PC-3 (cell line): Measurements from ENCODE around the gene LMAN2L. TPM values are rescaled to one million over a fixed set of nuclear protein-coding genes. Genes with fewer than 3 reads are reported as not detected.

Experiments used
- ATAC-seq: fragments of 200-7000 bp; cut with Tn5 transposase; 2 replicates; pipeline ENCODE4 v1.9.1; 2020; ENCODE audit warnings: mild to moderate bottlenecking, moderate library complexity
- BruUV-seq: library from RNA; stranded (reverse); fragments of 400-500 nt; replicated peaks from 2 replicates; lab custom pipeline; 2021; lab: Mats Ljungman, UMichigan
- CTCF ChIA-PET: fragments of 300-600 bp; sonication (Branson Sonifier 250); formaldehyde crosslinking; loops from one replicate; lab custom pipeline; 2022; ENCODE audit warnings: antibody characterized with exemption; lab: Charles Lee
- POLR2A ChIA-PET: fragments of 300-600 bp; sonication (Branson Sonifier 250); formaldehyde crosslinking; loops from one replicate; lab custom pipeline; 2022; ENCODE audit warnings: antibody characterized with exemption; ENCODE audit not compliant: unreplicated experiment; lab: Charles Lee
- DNase-seq: peaks from one replicate; pipeline ENCODE4 v3.0.0-alpha.2; 2015
- H2AFZ ChIP-seq: fragments of 300-600 bp; sonication (generic); 2 replicates; pipeline ENCODE4 v1.6.0; 2016; ENCODE audit warnings: antibody characterized with exemption, low read length
- H3F3A ChIP-seq: fragments of 300-600 bp; sonication (generic); one replicate; pipeline ENCODE4 v1.6.0; 2017; ENCODE audit warnings: antibody characterized with exemption, low read length, control low read depth, mild to moderate bottlenecking; ENCODE audit not compliant: unreplicated experiment
- H3K27ac ChIP-seq: fragments of 300-600 bp; sonication (generic); 2 replicates; pipeline ENCODE4 v1.5.1; 2016; ENCODE audit warnings: mild to moderate bottlenecking, low read length
- H3K27me3 ChIP-seq: fragments of 300-600 bp; sonication (generic); 2 replicates; pipeline ENCODE4 v1.6.1; 2016; ENCODE audit warnings: low read length, mixed read lengths
- H3K36me3 ChIP-seq: fragments of 300-600 bp; sonication (generic); 2 replicates; pipeline ENCODE4 v1.6.1; 2016; ENCODE audit warnings: low read depth, mixed run types, low read length, mixed read lengths
- H3K4me1 ChIP-seq: fragments of 300-600 bp; sonication (generic); 2 replicates; pipeline ENCODE4 v1.5.1; 2016; ENCODE audit warnings: low read length; ENCODE audit not compliant: insufficient read depth
- H3K4me2 ChIP-seq: fragments of 300-600 bp; sonication (generic); 2 replicates; pipeline ENCODE4 v1.6.0; 2016; ENCODE audit warnings: low read length
- H3K4me3 ChIP-seq: fragments of 300-600 bp; sonication (generic); 2 replicates; pipeline ENCODE4 v1.5.1; 2016; ENCODE audit warnings: mild to moderate bottlenecking, low read length, mixed read lengths
- H3K79me2 ChIP-seq: fragments of 300-600 bp; sonication (generic); 2 replicates; pipeline ENCODE4 v1.6.1; 2017; ENCODE audit warnings: low read length, mixed read lengths
- H3K9ac ChIP-seq: fragments of 300-600 bp; sonication (generic); 2 replicates; pipeline ENCODE4 v1.6.0; 2016; ENCODE audit warnings: mild to moderate bottlenecking, low read length
- H3K9me2 ChIP-seq: fragments of 300-600 bp; sonication (generic); replicated peaks from 2 replicates; pipeline ENCODE4 v1.6.1; 2016; ENCODE audit warnings: mixed run types, low read length, mixed read lengths
- H3K9me3 ChIP-seq: fragments of 300-600 bp; sonication (generic); 2 replicates; pipeline ENCODE4 v1.6.1; 2016; ENCODE audit warnings: low read length, mixed read lengths
- H4K20me1 ChIP-seq: fragments of 300-600 bp; sonication (generic); 2 replicates; pipeline ENCODE4 v1.6.1; 2016; ENCODE audit warnings: low read length, mixed read lengths
- CTCF ChIP-seq: fragments of 300-600 bp; sonication (generic); conservative IDR thresholded peaks from 2 replicates; pipeline ENCODE4 v1.5.1; 2017; ENCODE audit warnings: antibody characterized with exemption, low read depth, mild to moderate bottlenecking, low read length
- EZH2 ChIP-seq: fragments of 300-600 bp; sonication (generic); IDR thresholded peaks from one replicate; pipeline ENCODE4 v1.6.1; 2017; ENCODE audit warnings: antibody characterized with exemption, mild to moderate bottlenecking, low read length; ENCODE audit not compliant: unreplicated experiment
- EZH2phosphoT487 ChIP-seq: fragments of 300-600 bp; sonication (generic); IDR thresholded peaks from 2 replicates; pipeline ENCODE4 v1.6.1; 2018; ENCODE audit warnings: mild to moderate bottlenecking, antibody characterized with exemption, low read length, borderline replicate concordance
- intact Hi-C: fragments of 100-400 bp; cut with micrococcal nuclease; formaldehyde crosslinking; loops from 2 replicates; pipeline ENCODE4 v1.9.0; 2023
- total RNA-seq: library from RNA; depleted of rRNA; stranded (reverse); fragments of >200 nt; gene quantifications from 2 replicates; pipeline ENCODE4 v1.2.3, GENCODE V29; 2014; rRNA removed

Gene LMAN2L
- total RNA-seq, 1 experiment from 2014 or later = 27.8 TPM

GRCh38 chr2:96656540-96656939 is 83.3 kb downstream of the LMAN2L start:
- H3F3A ChIP-seq = no peaks in the 10 kb centered on the region
- no peak overlapping the region for H2AFZ ChIP-seq
- TF ChIP-seq EZH2phosphoT487 (no peak), CTCF (no peak), EZH2 (no peak)
- H3K4me3 ChIP-seq = no peak overlapping the region
- no peak overlapping the region for H3K4me2 ChIP-seq
- no peaks in the 10 kb centered on the region for H3K4me1 ChIP-seq
- H3K27me3 ChIP-seq = no peaks in the 10 kb centered on the region
- no peaks in the 10 kb centered on the region for H4K20me1 ChIP-seq
- H3K9me3 ChIP-seq = no peaks in the 10 kb centered on the region
- POLR2A ChIA-PET = no interaction called here
- no peaks in the 10 kb centered on the region for H3K79me2 ChIP-seq
- no peaks in the 10 kb centered on the region for H3K9me2 ChIP-seq
- BruUV-seq = no TSS peak
- H3K27ac ChIP-seq = no peak overlapping the region
- no peak for ATAC-seq
- CTCF ChIA-PET = no interaction called here
- no peak for DNase-seq
- no peaks in the 10 kb centered on the region for H3K36me3 ChIP-seq
- intact Hi-C loops = no loop called here
- H3K9ac ChIP-seq = no peak overlapping the region

Other genes with a start within 250 kb of the LMAN2L start
- 0.18 and 0.40 TPM in 2 replicates for gene NEURL3, start 234.7 kb downstream of the LMAN2L start, total RNA-seq
- 6.1 and 8.2 TPM in 2 replicates for gene ARID5A, start 203.3 kb downstream of the LMAN2L start, total RNA-seq
- gene KANSL3, start 101.8 kb downstream of the LMAN2L start, total RNA-seq = 30.6 and 35.7 TPM in 2 replicates
- not detected in 2 replicates for gene FER1L5, start 97.3 kb downstream of the LMAN2L start, total RNA-seq
- gene CNNM4, start 20.8 kb upstream of the LMAN2L start, total RNA-seq = 12.5 and 15.1 TPM in 2 replicates
- gene CNNM3, start 76.2 kb upstream of the LMAN2L start, total RNA-seq = 9.0 and 12.3 TPM in 2 replicates
- gene ANKRD23, start 104.0 kb upstream of the LMAN2L start, total RNA-seq = 4.0 and 8.2 TPM in 2 replicates
- 24.5 and 29.4 TPM in 2 replicates for gene ANKRD39, start 118.0 kb upstream of the LMAN2L start, total RNA-seq
- gene SEMA4C, start 130.0 kb upstream of the LMAN2L start, total RNA-seq = 20.6 and 29.8 TPM in 2 replicates
- not detected in 2 replicates for gene FAM178B, start 246.5 kb upstream of the LMAN2L start, total RNA-seq